Adrenal gland (tissue), 5 donors: ENCODE measurements around the gene UFD1.

Experiments used
- POLR2A ChIP-seq, 2 donors: fragments of 450-650 bp; IDR thresholded peaks; one replicate each; pipeline ENCODE4 v1.6.1; 2017; ENCODE audit warnings: antibody characterized with exemption in 2 of 2, mild to moderate bottlenecking in 2 of 2, moderate library complexity in 1 of 2
- TF ChIP-seq, protein P1 (sequence below), 6 experiments: fragments of 450-650 bp in 4 of 6; fragments of 200-600 bp in 2 of 6; sonication (generic) in 1 of 6; IDR thresholded peaks; 1 replicate in 5 of 6; 2 replicates in 1 of 6; pipeline versions ENCODE4 v1.5.1 to v1.8.0; 2016 to 2021; ENCODE audit warnings: antibody characterized with exemption in 6 of 6, mild to moderate bottlenecking in 2 of 6, moderate library complexity in 1 of 6
- donor health status: DM: no; HTN: no; CAD: no.

DNA sequence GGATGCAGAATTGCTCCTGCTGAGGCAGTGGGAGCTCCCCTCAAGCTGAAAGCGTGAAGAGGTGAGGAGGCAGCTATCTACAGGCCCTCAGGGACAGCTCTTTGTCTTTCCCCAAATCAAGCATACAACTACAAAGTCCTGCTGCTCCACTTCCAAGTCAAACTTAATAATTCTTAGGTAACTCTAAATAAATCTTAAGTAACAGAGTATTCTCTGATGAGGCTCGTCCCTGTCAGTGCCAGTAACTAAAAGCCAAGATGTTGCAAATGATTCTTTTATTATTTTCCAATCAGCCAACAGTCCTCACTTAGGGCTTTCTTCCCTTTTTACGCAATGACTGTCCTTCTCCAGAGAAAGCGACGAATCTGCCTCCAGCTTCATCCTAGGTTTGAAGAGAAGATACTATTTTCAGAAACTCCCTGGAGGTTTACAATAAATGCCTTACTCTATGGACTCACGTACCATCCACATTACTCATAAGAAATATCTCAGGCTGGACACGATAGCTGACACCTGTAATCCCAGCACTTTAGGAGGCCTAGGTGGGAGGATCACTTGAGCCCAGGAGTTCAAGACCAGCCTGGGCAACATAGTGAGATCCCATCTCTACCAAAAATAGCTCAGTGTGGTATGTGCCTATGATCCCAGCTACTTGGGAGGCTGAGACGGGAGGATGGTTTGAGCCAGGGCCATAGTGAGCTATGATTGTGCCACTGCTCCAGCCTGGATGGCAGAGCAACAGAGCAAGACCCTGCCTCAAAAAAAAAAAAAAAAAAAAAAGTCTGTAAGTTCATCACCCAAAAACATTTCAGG is 28.4 kb downstream of the UFD1 start:
- TF ChIP-seq, protein P1, sequence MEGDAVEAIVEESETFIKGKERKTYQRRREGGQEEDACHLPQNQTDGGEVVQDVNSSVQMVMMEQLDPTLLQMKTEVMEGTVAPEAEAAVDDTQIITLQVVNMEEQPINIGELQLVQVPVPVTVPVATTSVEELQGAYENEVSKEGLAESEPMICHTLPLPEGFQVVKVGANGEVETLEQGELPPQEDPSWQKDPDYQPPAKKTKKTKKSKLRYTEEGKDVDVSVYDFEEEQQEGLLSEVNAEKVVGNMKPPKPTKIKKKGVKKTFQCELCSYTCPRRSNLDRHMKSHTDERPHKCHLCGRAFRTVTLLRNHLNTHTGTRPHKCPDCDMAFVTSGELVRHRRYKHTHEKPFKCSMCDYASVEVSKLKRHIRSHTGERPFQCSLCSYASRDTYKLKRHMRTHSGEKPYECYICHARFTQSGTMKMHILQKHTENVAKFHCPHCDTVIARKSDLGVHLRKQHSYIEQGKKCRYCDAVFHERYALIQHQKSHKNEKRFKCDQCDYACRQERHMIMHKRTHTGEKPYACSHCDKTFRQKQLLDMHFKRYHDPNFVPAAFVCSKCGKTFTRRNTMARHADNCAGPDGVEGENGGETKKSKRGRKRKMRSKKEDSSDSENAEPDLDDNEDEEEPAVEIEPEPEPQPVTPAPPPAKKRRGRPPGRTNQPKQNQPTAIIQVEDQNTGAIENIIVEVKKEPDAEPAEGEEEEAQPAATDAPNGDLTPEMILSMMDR (IDR thresholded peaks at IDR 0.05): no peak
- TF ChIP-seq POLR2A (IDR thresholded peaks at IDR 0.05): no peak
